Gastrocnemius medialis (tissue), 4 donors: ENCODE data around the gene TMEM119.

ENCODE experiments used
- POLR2A ChIP-seq, 2 donors: fragments of 450-650 bp; IDR thresholded peaks; one replicate each; pipeline ENCODE4 v1.6.1; 2017; ENCODE audit warnings: antibody characterized with exemption in 2 of 2, mild to moderate bottlenecking in 2 of 2, moderate library complexity in 2 of 2
- TF ChIP-seq, protein P1 (sequence below), 5 experiments: fragments of 450-650 bp in 3 of 5; fragments of 200-600 bp in 2 of 5; sonication (generic) in 2 of 5; IDR thresholded peaks in 4 of 5; conservative IDR thresholded peaks in 1 of 5; 1 replicate in 4 of 5; 2 replicates in 1 of 5; pipeline ENCODE4 v1.5.1; 2016 to 2019; ENCODE audit warnings: antibody characterized with exemption in 5 of 5, mild to moderate bottlenecking in 3 of 5, moderate library complexity in 3 of 5

DNA sequence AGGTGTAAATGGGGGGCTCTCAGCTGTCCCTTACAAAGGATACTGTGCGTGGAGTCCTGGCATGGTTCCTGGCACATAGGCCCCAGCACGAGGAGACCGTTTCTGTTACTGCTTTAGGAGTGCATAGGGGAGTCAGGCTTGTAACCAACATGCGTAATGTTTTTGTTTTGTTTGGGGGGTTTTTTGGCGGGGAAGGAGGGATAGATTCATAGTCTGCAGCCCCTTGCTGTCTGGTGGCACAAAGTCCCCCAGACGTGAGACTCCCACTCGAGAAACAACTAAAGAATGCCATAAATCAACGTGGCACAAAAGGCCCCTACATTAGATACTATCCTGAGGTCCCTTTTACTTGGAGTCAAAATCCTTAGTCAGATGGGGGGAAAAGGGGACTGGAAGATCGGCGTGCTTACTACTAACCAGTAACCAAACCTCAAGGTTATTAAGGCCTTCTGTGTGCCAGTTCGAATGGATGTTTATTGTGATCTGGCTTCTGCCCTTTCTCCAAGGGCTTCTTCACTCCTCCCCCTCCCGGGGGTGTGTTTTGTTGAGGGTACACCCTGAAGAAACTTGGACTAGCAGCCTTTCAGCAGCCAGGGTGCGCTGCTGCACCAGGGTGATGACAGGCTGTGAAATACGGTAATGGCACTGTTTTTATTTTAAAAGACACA is 34.6 kb downstream of the TMEM119 start:
- TF ChIP-seq, protein P1, sequence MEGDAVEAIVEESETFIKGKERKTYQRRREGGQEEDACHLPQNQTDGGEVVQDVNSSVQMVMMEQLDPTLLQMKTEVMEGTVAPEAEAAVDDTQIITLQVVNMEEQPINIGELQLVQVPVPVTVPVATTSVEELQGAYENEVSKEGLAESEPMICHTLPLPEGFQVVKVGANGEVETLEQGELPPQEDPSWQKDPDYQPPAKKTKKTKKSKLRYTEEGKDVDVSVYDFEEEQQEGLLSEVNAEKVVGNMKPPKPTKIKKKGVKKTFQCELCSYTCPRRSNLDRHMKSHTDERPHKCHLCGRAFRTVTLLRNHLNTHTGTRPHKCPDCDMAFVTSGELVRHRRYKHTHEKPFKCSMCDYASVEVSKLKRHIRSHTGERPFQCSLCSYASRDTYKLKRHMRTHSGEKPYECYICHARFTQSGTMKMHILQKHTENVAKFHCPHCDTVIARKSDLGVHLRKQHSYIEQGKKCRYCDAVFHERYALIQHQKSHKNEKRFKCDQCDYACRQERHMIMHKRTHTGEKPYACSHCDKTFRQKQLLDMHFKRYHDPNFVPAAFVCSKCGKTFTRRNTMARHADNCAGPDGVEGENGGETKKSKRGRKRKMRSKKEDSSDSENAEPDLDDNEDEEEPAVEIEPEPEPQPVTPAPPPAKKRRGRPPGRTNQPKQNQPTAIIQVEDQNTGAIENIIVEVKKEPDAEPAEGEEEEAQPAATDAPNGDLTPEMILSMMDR (IDR thresholded peaks at IDR 0.05 in 4 of 5, conservative IDR thresholded peaks at IDR 0.05 in 1 of 5), result peak; percentile 76 to 87 (median 86)
- TF ChIP-seq POLR2A (IDR thresholded peaks at IDR 0.05), result peak; percentile 55 to 62
